ENCODE results near the gene TSC22D3.

The TSC22D3 gene

DNA sequence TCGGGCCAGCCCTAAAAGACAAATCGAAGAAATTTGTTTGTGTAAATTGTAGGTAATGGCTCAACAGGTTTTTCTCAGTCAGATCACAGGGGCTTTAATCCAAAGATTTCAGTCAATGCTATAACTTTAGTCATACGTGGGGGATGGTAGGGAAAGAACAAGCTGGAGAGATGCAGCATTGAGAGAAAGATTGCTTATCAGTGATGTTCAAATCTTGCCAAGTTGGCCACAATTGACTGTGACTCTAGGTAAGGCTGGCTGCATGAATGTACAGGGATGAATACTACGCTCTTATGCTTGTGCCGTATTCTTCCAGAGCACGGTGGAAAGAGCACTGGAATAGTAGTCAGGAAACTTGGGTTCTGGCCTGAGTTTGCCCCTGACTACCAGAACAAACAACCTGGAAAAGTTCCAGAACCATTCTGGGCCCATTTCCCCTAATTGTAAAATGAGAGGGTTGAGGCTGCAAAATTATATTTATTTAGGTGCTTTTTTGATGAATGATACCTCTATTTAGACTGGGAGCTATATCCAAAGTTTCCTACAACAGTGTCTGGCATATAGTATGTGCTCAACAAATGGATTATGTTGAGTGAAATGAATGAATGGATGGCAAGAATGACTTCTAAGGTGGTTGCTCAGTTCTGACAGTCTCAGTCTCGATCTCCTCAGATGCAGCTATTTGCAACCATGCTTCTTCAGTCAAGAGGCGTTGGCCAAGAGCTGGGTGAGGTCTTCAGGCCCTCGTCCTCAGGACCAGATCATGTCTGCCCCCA lies 44.4 kb downstream of the TSC22D3 start:
- DNase-seq (ENCODE audit: low spot score), result no peak

DNA sequence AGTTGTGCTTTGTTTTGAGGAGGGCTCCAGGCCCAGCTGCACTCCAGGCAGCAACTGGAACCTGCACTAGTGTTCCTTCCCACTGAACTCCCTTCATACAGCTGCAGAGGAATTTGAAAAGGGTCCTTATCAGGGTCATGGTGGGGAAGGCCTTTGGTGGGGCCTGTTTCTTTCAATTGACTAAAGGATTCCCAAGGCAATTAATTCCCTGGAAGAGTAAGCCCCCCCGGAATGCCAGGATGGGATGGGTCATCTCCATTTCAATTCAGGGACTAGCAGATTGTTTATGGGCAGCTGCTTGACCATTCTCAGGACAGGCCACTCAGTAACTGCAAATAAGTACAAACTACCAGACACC lies 45.3 kb downstream of the TSC22D3 start:
- no peak for DNase-seq (ENCODE audit: low spot score)

DNA sequence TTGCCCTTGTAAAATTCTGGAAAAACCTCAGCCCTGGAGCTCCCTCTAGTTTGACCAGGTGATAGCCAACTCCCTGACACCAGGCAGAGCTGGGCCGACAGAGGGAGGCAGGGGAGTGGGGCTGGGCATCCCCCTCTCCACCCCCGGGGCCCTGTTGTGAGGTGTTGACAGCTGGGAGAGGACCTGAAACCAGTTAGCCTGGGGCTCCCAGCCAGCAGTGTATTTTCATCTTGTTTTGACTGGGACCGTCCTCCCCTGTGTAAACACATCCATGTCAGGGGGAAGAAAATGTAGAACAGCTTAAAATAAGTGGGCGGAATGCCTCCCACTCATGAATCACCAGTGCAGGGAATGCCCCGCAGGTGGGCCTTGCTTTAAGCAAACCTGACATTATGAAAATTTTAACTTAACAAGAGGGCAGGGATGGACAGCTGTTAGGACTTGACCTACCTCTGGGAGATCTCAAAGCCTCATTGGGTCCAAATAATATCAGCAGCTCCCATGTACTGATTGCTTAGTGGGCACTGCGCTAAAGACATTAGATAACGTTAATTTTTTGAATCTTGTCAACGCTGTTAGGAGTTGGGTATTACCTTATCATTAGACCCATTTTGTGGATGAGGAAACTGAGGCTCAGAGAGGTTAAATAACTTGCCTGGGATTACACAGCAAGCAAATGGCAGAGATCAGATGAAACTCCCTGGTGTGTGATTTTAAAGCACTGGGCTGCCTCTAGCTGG lies 45.9 kb downstream of the TSC22D3 start:
- DNase-seq (ENCODE audit: low spot score), result no peak

DNA sequence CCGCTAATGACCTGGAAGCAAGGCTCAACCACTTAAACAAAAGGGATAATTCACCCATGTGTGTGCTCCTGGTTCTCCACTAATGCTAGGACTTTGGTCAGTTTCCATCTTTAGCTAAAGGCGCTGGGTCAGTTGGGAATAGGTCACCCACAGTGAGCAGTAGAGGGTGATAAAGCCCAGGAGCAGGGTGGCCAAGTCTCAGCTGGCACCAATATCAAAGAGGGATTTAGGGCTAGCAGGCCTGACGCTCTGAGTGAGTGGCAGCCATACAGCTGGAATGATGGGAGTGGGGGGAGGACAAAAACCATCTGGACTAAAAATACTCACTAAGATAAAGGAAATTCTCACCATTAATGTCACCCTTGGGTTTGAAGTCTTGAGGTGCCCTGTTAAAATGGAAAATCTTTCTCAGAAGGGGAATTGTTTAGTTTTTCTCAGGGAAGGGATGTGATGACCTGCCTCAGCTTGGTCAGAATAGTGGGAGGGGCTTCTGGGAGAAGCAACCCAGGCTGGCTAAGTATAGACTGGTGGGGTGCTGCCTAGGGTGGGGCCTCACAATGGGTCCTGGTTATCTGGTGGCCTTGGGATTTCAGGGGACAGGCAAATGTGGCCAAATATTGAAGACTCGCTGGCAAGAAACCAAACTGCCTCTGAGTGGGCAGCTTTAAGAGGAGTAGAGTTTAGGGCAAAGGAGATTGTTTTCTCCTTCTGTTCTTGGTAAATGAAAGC lies 47.1 kb downstream of the TSC22D3 start:
- DNase-seq (ENCODE audit: low spot score), result no peak

DNA sequence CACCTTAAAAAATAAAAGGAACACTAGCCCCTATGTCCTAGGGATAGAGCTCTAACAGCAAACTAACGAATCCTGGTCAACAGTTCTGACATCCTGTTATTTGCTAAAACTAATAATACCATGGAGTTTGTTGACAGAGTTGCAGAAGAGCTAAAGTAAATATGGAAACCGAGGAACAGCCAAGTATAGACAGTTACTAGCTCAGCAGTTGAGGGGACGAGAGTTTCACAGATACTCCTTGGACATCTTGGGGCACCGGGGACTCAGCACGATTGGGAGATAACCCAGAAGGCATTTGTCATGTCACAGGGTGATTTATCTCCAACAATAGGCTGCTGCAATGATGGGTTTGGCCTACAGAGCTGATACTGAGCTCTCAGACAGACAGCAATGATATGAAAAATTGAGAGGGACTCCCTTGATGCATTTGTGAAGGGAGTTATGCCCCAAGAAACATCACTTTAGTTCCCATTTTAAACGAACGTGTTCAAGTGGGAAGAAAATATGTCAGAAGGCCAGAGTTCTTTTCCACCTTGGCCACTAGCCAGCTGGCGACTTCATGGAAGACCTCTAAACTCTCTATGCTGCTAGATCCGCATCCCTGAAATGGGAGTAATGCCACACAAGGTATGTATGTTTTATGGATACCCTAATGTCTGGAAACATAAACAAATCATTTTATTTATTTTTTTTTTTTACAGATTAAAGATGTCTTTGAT lies 48.6 kb downstream of the TSC22D3 start:
- DNase-seq (ENCODE audit: low spot score), result no peak

DNA sequence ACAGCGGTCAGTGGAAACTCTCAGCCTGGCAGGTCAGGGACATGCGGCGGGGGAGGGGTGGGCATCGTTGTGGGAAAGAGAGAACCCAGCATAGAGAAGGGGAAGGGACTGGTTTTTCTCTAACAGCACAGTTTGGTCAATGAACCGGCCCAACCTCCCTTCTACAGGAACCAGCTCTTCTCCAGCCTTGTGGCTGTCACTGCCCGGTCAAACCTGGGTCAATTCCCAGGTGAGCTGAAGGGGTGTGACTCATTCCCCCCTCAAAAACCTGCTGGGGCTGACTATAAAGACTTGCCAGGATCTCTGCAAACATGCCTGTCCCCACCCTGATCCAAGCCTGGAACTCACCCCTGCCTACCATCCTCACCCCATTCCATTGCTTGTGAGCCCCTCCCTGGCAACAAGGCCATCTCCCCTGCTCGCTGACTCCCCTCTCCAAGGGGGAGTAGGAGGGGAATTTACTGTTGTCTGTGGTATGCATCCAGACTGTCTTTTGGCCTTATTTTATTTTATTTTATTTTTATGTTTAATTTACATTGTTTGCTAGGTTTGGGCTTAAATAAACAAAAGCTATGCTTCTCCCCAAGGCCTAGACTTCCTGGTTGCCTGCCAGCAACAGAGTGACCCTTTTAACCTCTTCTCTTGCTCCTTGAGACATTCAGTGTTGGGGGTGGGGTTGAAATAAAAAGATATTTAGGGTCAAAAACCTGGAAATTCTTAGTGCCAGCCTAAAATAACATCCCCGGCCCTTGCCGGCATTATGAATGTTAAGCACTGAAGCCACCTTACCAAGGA lies 49.6 kb downstream of the TSC22D3 start:
- DNase-seq (ENCODE audit: low spot score), result no peak

DNA sequence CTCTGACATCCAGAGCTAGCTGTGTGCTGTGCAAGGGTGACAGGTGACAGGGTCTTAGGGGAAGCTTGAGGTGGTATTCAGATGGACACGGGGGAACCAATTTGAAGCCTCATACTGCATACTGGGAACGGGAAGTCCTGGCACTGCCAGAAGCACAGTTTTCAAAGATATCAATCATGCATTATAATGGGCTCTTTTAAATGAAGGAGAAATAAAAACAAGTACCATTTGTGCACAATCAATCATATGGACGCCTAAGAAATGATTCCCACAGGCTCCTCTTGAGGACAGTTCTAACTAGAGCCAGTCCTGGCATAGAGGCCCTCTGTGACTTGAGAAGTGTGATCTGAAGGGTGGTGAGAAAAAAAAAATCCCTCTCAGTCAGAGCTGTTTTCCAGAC lies 50.9 kb downstream of the TSC22D3 start:
- DNase-seq (ENCODE audit: low spot score), result no peak

DNA sequence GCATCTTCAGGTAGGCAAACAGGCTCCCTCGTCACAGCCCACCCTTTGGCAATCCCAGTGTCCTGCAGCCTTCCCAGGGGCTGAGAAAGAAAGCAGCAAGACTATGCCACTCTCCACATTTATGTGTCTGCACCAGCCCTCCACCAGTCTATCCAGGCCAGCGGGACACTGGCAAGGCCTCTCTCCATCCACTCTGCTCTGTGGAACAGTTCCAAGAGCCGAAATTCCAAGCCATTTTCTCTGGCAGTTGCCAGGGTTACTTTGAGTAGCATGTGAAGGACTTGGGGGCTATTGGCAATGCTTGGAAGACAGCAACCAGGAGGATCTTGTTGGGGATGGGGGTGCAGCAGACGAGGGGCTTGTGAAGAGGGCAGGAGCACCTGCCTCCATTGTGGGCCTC lies 52.1 kb downstream of the TSC22D3 start:
- no peak for DNase-seq (ENCODE audit: low spot score)

DNA sequence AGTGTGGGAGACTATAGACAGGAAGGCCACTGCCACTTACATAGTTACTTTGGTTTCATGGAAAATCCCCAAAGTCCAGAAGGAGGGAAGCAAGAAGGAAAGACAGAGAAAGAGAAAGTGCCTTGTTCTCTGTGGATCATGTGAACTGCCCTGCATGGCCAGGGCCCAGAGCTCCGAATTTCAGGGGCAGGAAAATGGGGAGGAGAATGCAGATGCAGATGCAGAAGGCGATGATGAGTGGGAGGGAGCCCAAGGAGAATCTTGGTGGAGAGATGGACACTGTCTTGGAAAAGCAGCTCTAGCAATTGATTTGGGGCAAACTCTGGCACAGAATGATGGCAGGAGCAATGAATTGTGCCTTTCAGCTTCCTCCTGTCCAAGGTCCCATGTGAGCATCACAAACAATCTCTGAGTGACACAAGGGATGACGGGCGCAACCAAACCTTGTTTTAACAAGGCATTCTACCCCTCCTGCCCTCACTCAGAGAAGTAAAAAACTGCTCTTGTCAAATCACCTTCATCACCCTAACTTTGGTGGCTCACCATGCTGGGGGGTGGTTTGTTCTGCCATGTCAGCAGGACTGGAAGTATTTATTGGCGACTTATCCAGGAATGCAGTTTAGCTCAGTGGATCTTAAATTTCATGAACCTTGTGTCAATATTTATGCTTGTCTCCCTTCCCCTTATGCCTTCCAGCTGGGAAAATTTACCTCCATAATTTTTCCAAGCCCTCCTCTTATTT lies 53.5 kb downstream of the TSC22D3 start:
- no peak for DNase-seq (ENCODE audit: low spot score)

DNA sequence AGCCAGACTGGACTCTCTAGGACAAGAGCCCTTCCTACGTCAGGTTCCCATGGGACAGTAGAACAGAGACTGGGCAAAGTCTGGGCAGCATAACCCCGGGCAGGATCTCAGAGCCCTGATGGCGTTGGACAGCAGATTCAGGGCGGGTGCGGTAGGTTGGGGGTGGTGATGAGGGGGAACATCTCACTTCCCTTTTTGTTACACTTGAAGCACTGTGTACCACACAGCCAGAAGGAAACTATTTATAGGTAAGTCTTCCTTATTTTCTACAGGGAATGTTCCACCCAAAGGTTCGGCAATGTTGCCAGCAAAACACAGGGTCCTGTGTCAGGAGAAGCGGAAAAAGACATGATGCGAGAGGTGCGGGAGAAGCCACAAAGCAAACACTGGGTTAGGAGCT lies 54.3 kb downstream of the TSC22D3 start:
- DNase-seq (ENCODE audit: low spot score), result no peak

DNA sequence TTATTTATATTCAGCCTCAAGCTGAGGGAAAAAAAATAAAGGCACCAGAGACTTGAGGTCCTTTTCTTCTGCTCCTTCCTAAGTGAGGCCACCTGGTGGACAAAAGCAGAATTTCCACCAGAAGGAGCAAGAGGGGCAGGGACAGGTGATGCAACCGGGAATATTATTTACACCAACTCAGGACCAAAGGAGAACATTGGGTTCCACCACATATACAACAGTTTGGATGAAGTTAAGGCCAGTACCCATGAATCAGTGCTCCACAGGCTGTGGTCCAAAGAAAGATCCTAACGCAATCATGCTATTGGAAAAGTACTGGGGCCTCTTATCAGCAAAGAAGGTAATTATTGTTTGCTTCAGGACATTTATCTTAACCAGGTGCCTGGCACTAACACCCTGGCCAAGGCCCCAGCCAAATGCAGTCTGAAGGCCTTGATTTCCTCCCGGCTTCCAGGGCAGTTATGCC lies 57.4 kb downstream of the TSC22D3 start:
- peak; percentile 53 for DNase-seq (ENCODE audit: low spot score)

DNA sequence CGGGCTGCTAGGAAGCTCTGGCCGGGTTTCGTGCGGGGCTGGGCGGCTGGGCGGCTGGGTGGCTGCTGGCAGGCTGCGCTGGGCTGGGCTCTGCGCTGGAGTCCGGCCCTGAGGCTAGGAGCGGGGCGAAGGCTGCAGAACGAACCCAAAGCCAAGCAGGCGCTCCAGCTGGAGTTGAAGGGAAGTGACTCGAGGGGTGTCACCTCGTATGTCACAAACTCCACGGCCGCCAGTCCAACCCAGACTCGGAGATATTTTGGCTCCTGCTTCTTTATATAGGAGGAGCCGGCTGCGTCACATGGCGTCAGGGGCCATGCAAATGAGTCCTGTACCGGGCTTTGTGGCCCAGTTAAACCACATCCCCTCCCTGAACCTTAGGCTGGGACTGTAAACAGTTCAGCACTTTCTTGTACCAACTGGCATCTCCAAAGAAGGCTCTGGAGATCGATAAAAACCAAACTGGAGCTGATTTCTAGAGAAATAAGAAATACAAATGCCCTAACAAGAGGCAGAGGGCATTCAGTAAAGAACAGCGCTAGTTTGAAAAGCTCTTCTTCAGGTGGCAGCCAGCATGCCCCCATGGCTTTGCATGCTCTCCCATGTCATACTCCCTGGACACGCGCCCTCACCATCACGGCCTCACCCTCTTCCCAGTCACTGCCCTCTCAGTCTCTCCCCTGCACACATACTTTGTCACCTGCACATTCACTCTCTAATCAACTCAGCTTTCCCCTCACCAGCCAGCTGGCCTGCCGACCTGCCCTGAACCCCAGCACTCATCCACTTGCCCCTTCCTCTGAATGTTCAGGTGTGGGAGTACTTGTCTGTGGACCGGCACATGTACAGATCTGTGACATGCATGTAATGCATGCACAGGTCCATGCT lies 58.5 kb downstream of the TSC22D3 start:
- DNase-seq (ENCODE audit: low spot score), result peak; percentile 40

DNA sequence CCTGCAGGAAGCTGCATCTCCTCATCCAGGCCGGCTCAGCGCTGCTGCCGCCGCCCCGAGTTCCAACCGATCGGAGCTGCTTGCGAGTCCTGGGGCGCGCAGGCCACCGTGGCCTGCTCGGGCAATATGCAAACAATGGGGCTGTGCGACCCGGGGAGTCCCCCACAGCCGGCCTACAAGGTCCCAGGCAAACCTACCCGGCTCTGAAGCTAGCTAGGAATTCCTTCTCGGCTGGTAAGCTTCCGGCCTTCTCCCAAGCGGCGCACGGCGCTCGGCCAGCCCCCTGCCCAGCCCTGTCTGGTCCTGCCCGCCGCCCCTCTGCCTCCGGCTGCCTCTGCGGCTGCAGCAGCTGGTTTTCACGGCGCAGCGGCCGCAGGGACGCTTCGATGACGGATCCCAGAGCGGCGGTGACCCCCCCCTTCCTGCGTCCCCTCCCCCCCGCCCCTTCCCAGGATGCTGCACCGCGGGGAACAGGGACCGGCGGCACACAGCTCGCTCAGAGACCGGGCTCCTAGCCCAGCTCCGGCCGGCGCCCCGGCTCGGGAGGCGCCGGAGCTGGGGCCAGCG lies 59.4 kb downstream of the TSC22D3 start:
- no peak for DNase-seq (ENCODE audit: low spot score)

DNA sequence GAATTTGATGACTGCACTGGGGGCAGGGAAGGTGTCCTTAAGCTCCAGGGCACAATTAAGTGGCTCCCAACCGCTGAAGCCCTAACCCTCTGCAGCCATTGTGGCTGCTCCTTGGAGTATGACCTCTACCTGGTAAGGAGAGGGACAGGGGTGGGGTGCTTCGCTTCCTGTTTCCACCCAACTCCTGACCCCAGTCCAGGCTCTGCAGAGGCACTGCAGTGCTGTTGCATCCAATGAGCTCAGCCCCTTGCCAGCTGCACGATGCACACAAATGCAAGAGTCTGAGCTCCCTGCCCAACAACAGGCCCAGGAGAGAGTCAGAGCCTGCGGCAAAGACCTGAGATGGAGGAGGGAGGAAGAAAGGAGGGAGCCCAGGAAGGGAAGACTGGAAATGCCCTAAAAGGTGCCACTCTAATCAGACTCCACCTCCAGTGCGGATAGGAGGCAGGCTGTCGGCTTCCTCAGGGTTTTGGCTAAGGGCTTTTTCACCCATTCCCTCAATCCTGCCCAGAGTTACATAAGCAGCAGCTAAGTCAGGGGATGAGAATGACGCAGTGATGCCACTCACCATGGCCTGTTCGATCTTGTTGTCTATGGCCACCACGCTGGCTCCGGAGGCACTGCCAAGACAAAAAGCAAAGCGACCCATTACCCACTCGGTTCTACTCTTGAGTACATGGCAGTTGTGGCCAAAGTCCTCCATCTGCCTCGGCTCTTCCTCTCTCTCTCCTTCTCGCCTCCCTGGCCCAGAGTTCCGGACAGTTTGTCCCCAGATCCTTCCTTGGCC lies 60.1 kb downstream of the TSC22D3 start:
- no peak for DNase-seq (ENCODE audit: low spot score)

DNA sequence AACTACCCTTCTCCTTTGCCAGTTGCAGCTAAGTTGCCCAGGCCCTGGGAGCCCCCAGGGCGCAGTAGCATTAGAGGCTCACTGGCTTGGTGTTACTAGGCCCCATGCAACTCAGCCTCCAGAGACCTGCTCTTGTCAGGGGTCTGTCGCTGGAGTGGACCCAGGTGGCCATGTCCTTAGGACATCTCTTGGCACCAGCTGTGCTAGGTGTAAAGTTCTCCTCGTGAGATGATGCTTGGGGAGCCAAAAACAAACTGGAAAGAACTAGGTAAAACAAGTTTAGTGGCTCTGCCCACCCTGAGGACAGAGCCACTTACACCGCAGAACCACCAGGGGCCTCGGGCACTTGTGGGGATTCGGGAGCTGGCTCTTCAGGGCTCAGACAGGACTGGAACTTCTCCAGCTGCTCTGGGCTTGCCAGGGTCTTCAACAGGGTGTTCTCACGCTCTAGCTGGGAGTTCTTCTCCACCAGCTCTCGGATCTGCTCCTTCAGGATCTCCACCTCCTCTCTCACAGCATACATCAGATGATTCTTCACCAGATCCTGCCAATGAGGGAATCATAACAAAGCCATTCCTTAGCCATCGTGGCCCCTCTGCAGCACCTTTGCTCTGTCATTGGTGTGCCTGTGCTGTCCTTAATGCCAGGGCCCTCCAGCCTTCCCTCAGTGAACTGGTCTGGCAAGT lies 61.2 kb downstream of the TSC22D3 start:
- no peak for DNase-seq (ENCODE audit: low spot score)

DNA sequence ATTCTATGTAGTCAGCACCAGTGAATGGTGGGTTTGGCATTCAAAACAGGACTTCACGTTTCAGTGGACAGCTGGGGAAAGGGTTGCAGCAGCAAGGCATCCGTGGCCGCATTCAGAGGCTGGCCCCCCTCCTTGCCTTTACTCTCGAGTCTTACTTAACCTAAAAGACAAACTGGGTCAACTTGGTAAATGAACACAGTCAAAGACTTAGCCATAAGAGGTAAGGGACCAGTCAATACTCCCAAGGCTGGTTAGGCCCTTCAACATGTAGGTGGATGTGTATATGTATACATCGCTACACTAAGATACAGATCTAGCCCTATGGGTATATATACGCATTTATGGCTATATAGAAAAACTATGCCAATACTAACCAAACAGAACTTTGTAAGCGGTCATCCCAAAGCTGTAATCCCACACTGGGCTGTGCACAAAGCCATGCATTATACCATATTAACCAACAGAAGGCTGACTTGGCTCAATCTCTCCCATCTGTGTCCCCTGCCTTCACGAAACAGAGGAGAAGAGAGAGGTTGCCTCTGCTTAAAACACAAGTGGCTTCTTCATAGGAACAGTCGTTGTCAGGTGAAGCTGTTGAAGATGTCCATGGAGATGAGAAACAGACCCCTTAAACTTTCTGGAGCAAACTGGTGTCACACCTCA lies 61.9 kb downstream of the TSC22D3 start:
- DNase-seq (ENCODE audit: low spot score), result no peak

DNA sequence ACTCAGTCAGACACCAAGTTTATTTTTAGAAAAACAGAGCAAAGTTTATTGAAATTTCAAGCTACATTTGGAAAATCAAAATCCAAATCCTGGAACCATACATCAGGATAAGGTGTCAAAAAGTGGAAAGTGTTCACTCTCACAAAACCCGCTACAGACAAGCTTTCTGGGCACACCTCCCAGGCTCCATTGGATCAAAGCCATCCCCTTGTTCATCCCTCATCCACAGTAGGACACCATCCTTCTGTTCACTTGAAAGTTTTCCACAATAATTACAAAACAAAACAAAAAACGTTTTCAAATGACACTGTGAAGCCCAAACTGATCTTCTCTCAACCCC lies 62.4 kb downstream of the TSC22D3 start:
- DNase-seq (ENCODE audit: low spot score), result no peak
